ENCODE results near the gene USP50. TPM values are rescaled to one million over a fixed set of nuclear protein-coding genes. Genes with fewer than 3 reads are reported as not detected.

The USP50 gene
- total and polyA plus RNA-seq, 4 donors = 0.34 TPM; not detected in 3

DNA sequence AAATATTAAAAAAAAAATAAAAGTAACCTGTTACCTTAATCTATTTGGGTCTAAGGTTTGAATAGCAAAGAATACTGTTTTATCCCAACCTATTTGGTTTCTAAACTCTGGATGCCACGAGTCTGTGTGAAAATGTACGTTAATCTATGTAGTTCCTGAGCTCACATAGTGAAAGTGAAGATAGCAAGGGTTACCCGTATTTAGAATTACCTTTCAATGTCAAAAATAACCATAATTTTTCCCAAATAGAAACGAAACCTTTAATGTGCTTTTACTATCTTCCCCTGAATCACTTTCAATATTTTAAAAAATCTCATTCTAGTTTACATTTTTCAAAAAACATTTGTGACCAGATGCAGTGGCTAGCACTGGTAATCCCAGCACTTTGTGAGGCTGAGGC is 5.8 kb upstream of the USP50 start:
- no peaks in the 10 kb centered on the region for H3K27me3 ChIP-seq (ENCODE audit: control insufficient read depth in 3 of 3, insufficient read depth in 3 of 3, low read length in 2 of 3)
- DNase-seq = no peak
- no peak for ATAC-seq (ENCODE audit: insufficient read depth, low FRiP score)
- H3K4me1 ChIP-seq (ENCODE audit: control insufficient read depth in 5 of 5, insufficient read depth in 5 of 5, low read length in 5 of 5) = no peaks in the 10 kb centered on the region
- no peak overlapping the region for H3K4me3 ChIP-seq
- H3K36me3 ChIP-seq (ENCODE audit: control insufficient read depth in 4 of 4, insufficient read depth in 4 of 4, low read length in 4 of 4) = peaks cover 0 to 5% (median 0%) of the 10 kb centered on the region in 4 donors
- H3K9ac ChIP-seq (ENCODE audit: insufficient read depth in 1 of 2, low read length in 2 of 2) = no peak overlapping the region
- TF ChIP-seq, protein P1, sequence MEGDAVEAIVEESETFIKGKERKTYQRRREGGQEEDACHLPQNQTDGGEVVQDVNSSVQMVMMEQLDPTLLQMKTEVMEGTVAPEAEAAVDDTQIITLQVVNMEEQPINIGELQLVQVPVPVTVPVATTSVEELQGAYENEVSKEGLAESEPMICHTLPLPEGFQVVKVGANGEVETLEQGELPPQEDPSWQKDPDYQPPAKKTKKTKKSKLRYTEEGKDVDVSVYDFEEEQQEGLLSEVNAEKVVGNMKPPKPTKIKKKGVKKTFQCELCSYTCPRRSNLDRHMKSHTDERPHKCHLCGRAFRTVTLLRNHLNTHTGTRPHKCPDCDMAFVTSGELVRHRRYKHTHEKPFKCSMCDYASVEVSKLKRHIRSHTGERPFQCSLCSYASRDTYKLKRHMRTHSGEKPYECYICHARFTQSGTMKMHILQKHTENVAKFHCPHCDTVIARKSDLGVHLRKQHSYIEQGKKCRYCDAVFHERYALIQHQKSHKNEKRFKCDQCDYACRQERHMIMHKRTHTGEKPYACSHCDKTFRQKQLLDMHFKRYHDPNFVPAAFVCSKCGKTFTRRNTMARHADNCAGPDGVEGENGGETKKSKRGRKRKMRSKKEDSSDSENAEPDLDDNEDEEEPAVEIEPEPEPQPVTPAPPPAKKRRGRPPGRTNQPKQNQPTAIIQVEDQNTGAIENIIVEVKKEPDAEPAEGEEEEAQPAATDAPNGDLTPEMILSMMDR (IDR thresholded peaks at IDR 0.05; ENCODE audit: control extremely low read depth, extremely low read depth) = no peak
- 85 to 90% methylated on average over 4 of the region's 4 CpGs for WGBS, 2 donors
- H3K9me3 ChIP-seq (ENCODE audit: control insufficient read depth in 4 of 4, insufficient read depth in 3 of 4, low read length in 3 of 4) = no peaks in the 10 kb centered on the region
- H3K27ac ChIP-seq (ENCODE audit: low read depth in 1 of 2, low read length in 1 of 2) = no peak overlapping the region

DNA sequence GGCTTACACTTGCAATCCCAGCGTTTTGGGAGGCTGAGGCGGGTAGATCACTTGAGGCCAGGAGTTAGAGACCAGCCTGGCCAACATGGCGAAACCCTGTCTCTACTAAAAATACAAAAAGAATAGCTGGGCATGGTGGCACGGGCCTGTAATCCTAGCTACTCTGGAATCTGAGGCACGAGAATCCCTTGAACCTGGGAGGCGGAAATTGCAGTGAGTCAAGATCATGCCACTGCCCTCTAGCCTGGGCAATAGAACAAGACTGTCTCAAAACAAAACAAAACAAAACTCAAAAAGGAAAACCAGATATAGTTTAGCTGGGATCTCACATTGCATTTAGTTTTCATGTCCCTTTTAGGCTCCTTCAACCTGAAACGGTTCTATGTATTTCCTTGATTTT is 2.9 kb upstream of the USP50 start:
- ATAC-seq (ENCODE audit: insufficient read depth, low FRiP score) (no peak), DNase-seq (no peak)
- H3K27me3 ChIP-seq (ENCODE audit: control insufficient read depth in 3 of 3, insufficient read depth in 3 of 3, low read length in 2 of 3) = no peaks in the 10 kb centered on the region
- no peak overlapping the region for H3K4me3 ChIP-seq
- no peaks in the 10 kb centered on the region for H3K36me3 ChIP-seq (ENCODE audit: control insufficient read depth in 4 of 4, insufficient read depth in 4 of 4, low read length in 4 of 4)
- H3K4me1 ChIP-seq (ENCODE audit: control insufficient read depth in 5 of 5, insufficient read depth in 5 of 5, low read length in 5 of 5) = no peaks in the 10 kb centered on the region
- H3K9ac ChIP-seq (ENCODE audit: insufficient read depth in 1 of 2, low read length in 2 of 2) = no peak overlapping the region
- 88 to 91% methylated on average over 7 of the region's 7 CpGs for WGBS, 2 donors
- no peaks in the 10 kb centered on the region for H3K9me3 ChIP-seq (ENCODE audit: control insufficient read depth in 4 of 4, insufficient read depth in 3 of 4, low read length in 3 of 4)
- TF ChIP-seq, protein P1 (IDR thresholded peaks at IDR 0.05; ENCODE audit: control extremely low read depth, extremely low read depth) = no peak
- no peak overlapping the region for H3K27ac ChIP-seq (ENCODE audit: low read depth in 1 of 2, low read length in 1 of 2)

DNA sequence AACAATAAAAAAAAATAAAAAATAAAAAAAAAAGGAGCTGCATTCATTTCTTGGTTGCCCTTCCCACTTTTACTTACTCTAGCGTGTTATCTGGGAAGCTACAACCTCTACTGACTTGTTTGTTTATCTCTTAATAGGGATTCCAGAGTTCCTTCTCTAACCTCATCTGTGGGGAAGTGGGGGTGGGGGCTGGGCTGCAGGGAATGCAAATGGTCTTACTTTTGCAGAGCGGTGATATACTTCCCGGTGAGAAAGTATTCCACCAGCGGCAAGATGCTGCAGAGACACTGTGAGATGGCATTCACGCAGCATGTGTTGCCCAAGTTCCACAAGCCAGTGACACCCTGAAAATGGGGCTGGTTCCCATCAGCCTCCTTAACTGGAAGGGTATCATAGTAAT is 2.1 kb downstream of the USP50 start:
- Histone ChIP-seq H3K4me1 (ENCODE audit: control insufficient read depth in 5 of 5, insufficient read depth in 5 of 5, low read length in 5 of 5) (no peaks in the 10 kb centered on the region), H3K9ac (ENCODE audit: insufficient read depth in 1 of 2, low read length in 2 of 2) (no peak overlapping the region), H3K27ac (ENCODE audit: low read depth in 1 of 2, low read length in 1 of 2) (no peak overlapping the region), H3K4me3 (no peak overlapping the region), H3K9me3 (ENCODE audit: control insufficient read depth in 4 of 4, insufficient read depth in 3 of 4, low read length in 3 of 4) (no peaks in the 10 kb centered on the region), H3K27me3 (ENCODE audit: control insufficient read depth in 3 of 3, insufficient read depth in 3 of 3, low read length in 2 of 3) (no peaks in the 10 kb centered on the region), H3K36me3 (ENCODE audit: control insufficient read depth in 4 of 4, insufficient read depth in 4 of 4, low read length in 4 of 4) (no peaks in the 10 kb centered on the region)
- TF ChIP-seq, protein P1 (IDR thresholded peaks at IDR 0.05; ENCODE audit: control extremely low read depth, extremely low read depth) = no peak
- no peak for DNase-seq
- WGBS, 2 donors = 60 to 62% methylated on average over 5 of the region's 5 CpGs
- ATAC-seq (ENCODE audit: insufficient read depth, low FRiP score) = no peak

DNA sequence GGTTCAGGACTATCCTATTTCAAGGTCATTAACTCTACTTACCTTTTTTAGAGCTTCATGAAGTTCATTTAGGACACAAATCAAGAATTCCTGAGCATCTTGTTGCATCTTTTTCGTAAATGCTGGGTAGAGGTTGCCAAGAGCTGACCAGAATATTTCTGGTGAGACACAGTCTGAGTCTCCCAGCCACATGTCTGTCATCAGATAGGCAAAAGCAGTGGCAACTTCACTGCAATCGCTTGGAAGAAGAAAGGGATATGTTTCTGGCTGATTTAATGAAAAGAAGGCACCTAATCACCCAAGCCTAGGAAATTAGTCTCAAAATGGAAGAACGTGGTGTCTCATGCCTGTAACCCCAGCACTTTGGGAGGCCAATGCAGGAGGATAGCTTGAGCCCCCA is 2.9 kb downstream of the USP50 start:
- H3K9me3 ChIP-seq (ENCODE audit: control insufficient read depth in 4 of 4, insufficient read depth in 3 of 4, low read length in 3 of 4) = no peaks in the 10 kb centered on the region
- TF ChIP-seq, protein P1 (IDR thresholded peaks at IDR 0.05; ENCODE audit: control extremely low read depth, extremely low read depth) = no peak
- no peaks in the 10 kb centered on the region for H3K4me1 ChIP-seq (ENCODE audit: control insufficient read depth in 5 of 5, insufficient read depth in 5 of 5, low read length in 5 of 5)
- no peak overlapping the region for H3K9ac ChIP-seq (ENCODE audit: insufficient read depth in 1 of 2, low read length in 2 of 2)
- no peaks in the 10 kb centered on the region for H3K36me3 ChIP-seq (ENCODE audit: control insufficient read depth in 4 of 4, insufficient read depth in 4 of 4, low read length in 4 of 4)
- H3K27me3 ChIP-seq (ENCODE audit: control insufficient read depth in 3 of 3, insufficient read depth in 3 of 3, low read length in 2 of 3) = no peaks in the 10 kb centered on the region
- H3K4me3 ChIP-seq = no peak overlapping the region
- 87 to 93% methylated on average over 3 of the region's 3 CpGs for WGBS, 2 donors
- DNase-seq (no peak), ATAC-seq (ENCODE audit: insufficient read depth, low FRiP score) (no peak)
- no peak overlapping the region for H3K27ac ChIP-seq (ENCODE audit: low read depth in 1 of 2, low read length in 1 of 2)
